ENCODE results near the gene RTP1.

DNA sequence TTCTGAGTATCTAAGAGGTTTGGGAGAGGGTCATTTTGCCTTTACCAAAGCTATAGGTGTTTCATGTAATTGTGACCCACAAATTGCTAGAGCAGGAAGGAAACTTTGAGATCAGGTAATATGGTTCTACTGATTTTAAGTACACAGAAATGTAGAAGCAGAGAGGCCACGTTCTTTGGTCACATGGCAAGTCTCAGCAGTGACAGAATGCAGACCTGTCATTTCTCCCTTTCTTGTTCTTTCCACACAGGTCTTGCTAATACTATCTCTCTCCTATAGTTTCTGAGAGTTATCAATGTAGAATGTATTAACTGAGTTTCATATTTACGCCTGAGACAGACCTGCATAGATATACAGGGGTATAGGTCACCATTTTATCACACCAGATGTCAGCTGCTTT, 10.9 kb upstream of the RTP1 start:
- TF ChIP-seq SIN3A (IDR thresholded peaks at IDR 0.05; ENCODE audit: borderline replicate concordance, insufficient read depth, low read length) = no peak
- TF ChIP-seq, protein P1, sequence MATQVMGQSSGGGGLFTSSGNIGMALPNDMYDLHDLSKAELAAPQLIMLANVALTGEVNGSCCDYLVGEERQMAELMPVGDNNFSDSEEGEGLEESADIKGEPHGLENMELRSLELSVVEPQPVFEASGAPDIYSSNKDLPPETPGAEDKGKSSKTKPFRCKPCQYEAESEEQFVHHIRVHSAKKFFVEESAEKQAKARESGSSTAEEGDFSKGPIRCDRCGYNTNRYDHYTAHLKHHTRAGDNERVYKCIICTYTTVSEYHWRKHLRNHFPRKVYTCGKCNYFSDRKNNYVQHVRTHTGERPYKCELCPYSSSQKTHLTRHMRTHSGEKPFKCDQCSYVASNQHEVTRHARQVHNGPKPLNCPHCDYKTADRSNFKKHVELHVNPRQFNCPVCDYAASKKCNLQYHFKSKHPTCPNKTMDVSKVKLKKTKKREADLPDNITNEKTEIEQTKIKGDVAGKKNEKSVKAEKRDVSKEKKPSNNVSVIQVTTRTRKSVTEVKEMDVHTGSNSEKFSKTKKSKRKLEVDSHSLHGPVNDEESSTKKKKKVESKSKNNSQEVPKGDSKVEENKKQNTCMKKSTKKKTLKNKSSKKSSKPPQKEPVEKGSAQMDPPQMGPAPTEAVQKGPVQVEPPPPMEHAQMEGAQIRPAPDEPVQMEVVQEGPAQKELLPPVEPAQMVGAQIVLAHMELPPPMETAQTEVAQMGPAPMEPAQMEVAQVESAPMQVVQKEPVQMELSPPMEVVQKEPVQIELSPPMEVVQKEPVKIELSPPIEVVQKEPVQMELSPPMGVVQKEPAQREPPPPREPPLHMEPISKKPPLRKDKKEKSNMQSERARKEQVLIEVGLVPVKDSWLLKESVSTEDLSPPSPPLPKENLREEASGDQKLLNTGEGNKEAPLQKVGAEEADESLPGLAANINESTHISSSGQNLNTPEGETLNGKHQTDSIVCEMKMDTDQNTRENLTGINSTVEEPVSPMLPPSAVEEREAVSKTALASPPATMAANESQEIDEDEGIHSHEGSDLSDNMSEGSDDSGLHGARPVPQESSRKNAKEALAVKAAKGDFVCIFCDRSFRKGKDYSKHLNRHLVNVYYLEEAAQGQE (IDR thresholded peaks at IDR 0.05; ENCODE audit: insufficient read depth in 1 of 2, low read depth in 2 of 2, low read length in 2 of 2) = no peak

All from PFSK-1 (cell line).